Measurements from ENCODE around the gene ZNF407. TPM values are rescaled to one million over a fixed set of nuclear protein-coding genes. Genes with fewer than 3 reads are reported as not detected.

Gene ZNF407
- total RNA-seq, 1 experiment from 2014 or later, result 7.6 TPM

DNA sequence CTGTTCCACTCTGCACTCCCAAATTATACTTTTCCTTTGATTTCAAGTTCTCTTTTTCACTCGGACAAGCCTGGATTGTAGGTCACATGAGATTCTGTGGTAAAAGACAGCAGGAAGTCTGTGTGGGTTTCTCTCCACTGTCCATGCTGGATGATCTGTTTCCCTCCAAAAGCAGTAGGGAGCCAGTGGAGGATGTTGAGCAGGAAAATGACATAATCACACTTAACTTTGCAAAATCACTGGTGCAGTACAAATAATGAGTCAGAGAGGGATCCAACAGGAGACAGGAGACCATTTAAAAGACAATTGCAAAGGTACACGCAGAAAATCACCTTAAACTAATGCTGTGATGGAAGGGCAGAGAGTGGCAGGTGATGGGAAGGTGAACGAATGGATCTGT, 301.3 kb downstream of the ZNF407 start:
- Histone ChIP-seq H3K27ac (ENCODE audit: low read depth, low read length) (no peak overlapping the region), H3K9ac (ENCODE audit: low read length) (no peak overlapping the region), H3K36me3 (ENCODE audit: control insufficient read depth in 1 of 2, insufficient read depth in 2 of 2, low read length in 2 of 2) (no peaks in the 10 kb centered on the region), H3K4me3 (replicated peaks in 1 of 2; ENCODE audit: low read depth in 1 of 2, low read length in 2 of 2) (no peak overlapping the region), H3K4me2 (ENCODE audit: low read length) (no peak overlapping the region), H3K79me2 (ENCODE audit: insufficient read depth, low read length) (no peaks in the 10 kb centered on the region), H3K27me3 (ENCODE audit: insufficient read depth, low read length) (no peaks in the 10 kb centered on the region), H3K9me3 (ENCODE audit: control insufficient read depth in 1 of 2, insufficient read depth in 1 of 2, low read depth in 1 of 2, low read length in 2 of 2) (no peaks in the 10 kb centered on the region), H3K9me2 (ENCODE audit: insufficient read depth) (no peaks in the 10 kb centered on the region), H2AFZ (ENCODE audit: low read depth, low read length, poor library complexity, severe bottlenecking) (no peak overlapping the region), H3K4me1 (ENCODE audit: control insufficient read depth in 1 of 2, insufficient read depth in 2 of 2, low read length in 2 of 2) (peaks cover 3 to 9% of the 10 kb centered on the region in 2 experiments; a peak in 3 of 4 replicates), H4K20me1 (ENCODE audit: insufficient read depth) (no peaks in the 10 kb centered on the region)
- BruUV-seq (replicated peaks), result no TSS peak
- no peak for ATAC-seq
- POLR2A ChIA-PET, result no interaction called here
- intact Hi-C loops (cut with micrococcal nuclease), result loop anchor here (10.0 kb wide), 1 partner anchor 244 kb away; no protein-coding TSS in a partner anchor
- CTCF ChIA-PET, result no interaction called here
- RAD21 ChIA-PET (ENCODE audit: low non-redundant PET in 1 of 2, low total read pairs in 2 of 2, uncharacterized antibody in 2 of 2, unreplicated experiment in 2 of 2), result no interaction called here
- no peak for DNase-seq (ENCODE audit: low read depth, low spot score)
- TF ChIP-seq SRF (IDR thresholded peaks at IDR 0.05; ENCODE audit: low read depth) (no peak), SP1 (IDR thresholded peaks at IDR 0.05; ENCODE audit: low read depth) (no peak), POLR2A (IDR thresholded peaks at IDR 0.05; ENCODE audit: borderline replicate concordance, extremely low read depth, insufficient read depth, insufficient read length) (no peak), ELF1 (IDR thresholded peaks at IDR 0.05; ENCODE audit: borderline replicate concordance, low read depth) (no peak), SIN3A (IDR thresholded peaks at IDR 0.05; ENCODE audit: low read depth) (no peak), FOSL1 (IDR thresholded peaks at IDR 0.05; ENCODE audit: low read depth) (no peak), YY1 (IDR thresholded peaks at IDR 0.05; ENCODE audit: extremely low read depth, insufficient replicate concordance, low read depth, low read length) (no peak), ZFX (IDR thresholded peaks at IDR 0.05) (no peak), EGR1 (IDR thresholded peaks at IDR 0.05; ENCODE audit: low read depth) (no peak), TCF7L2 (IDR thresholded peaks at IDR 0.05; ENCODE audit: borderline replicate concordance, extremely low read depth, insufficient read depth, insufficient read length) (no peak)
- TF ChIP-seq, protein P1, sequence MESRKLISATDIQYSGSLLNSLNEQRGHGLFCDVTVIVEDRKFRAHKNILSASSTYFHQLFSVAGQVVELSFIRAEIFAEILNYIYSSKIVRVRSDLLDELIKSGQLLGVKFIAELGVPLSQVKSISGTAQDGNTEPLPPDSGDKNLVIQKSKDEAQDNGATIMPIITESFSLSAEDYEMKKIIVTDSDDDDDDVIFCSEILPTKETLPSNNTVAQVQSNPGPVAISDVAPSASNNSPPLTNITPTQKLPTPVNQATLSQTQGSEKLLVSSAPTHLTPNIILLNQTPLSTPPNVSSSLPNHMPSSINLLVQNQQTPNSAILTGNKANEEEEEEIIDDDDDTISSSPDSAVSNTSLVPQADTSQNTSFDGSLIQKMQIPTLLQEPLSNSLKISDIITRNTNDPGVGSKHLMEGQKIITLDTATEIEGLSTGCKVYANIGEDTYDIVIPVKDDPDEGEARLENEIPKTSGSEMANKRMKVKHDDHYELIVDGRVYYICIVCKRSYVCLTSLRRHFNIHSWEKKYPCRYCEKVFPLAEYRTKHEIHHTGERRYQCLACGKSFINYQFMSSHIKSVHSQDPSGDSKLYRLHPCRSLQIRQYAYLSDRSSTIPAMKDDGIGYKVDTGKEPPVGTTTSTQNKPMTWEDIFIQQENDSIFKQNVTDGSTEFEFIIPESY (IDR thresholded peaks at IDR 0.05; ENCODE audit: extremely low read depth, insufficient replicate concordance, low read length), result no peak
- TF ChIP-seq, protein P2, sequence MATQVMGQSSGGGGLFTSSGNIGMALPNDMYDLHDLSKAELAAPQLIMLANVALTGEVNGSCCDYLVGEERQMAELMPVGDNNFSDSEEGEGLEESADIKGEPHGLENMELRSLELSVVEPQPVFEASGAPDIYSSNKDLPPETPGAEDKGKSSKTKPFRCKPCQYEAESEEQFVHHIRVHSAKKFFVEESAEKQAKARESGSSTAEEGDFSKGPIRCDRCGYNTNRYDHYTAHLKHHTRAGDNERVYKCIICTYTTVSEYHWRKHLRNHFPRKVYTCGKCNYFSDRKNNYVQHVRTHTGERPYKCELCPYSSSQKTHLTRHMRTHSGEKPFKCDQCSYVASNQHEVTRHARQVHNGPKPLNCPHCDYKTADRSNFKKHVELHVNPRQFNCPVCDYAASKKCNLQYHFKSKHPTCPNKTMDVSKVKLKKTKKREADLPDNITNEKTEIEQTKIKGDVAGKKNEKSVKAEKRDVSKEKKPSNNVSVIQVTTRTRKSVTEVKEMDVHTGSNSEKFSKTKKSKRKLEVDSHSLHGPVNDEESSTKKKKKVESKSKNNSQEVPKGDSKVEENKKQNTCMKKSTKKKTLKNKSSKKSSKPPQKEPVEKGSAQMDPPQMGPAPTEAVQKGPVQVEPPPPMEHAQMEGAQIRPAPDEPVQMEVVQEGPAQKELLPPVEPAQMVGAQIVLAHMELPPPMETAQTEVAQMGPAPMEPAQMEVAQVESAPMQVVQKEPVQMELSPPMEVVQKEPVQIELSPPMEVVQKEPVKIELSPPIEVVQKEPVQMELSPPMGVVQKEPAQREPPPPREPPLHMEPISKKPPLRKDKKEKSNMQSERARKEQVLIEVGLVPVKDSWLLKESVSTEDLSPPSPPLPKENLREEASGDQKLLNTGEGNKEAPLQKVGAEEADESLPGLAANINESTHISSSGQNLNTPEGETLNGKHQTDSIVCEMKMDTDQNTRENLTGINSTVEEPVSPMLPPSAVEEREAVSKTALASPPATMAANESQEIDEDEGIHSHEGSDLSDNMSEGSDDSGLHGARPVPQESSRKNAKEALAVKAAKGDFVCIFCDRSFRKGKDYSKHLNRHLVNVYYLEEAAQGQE (IDR thresholded peaks at IDR 0.05; ENCODE audit: low read depth), result no peak
- TF ChIP-seq, protein P3, sequence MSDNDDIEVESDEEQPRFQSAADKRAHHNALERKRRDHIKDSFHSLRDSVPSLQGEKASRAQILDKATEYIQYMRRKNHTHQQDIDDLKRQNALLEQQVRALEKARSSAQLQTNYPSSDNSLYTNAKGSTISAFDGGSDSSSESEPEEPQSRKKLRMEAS (IDR thresholded peaks at IDR 0.05), result no peak
- TF ChIP-seq, protein P4, sequence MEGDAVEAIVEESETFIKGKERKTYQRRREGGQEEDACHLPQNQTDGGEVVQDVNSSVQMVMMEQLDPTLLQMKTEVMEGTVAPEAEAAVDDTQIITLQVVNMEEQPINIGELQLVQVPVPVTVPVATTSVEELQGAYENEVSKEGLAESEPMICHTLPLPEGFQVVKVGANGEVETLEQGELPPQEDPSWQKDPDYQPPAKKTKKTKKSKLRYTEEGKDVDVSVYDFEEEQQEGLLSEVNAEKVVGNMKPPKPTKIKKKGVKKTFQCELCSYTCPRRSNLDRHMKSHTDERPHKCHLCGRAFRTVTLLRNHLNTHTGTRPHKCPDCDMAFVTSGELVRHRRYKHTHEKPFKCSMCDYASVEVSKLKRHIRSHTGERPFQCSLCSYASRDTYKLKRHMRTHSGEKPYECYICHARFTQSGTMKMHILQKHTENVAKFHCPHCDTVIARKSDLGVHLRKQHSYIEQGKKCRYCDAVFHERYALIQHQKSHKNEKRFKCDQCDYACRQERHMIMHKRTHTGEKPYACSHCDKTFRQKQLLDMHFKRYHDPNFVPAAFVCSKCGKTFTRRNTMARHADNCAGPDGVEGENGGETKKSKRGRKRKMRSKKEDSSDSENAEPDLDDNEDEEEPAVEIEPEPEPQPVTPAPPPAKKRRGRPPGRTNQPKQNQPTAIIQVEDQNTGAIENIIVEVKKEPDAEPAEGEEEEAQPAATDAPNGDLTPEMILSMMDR (IDR thresholded peaks at IDR 0.05 in 2 of 3, conservative IDR thresholded peaks at IDR 0.05 in 1 of 3; ENCODE audit: borderline replicate concordance in 1 of 3, insufficient read depth in 1 of 3, low read depth in 2 of 3, low read length in 2 of 3), result no peak
